Gastrocnemius medialis (tissue), 4 donors: ENCODE results near the gene ZNF710. TPM values are rescaled to one million over a fixed set of nuclear protein-coding genes. Genes with fewer than 3 reads are reported as not detected.
"Not testable (repeated sequence)": the region's sequence is repeated elsewhere in the genome, so short reads cannot be mapped to it uniquely, and the experiment has no call there.

Experiments
- ATAC-seq, 2 donors: fragments of 150-250 bp; one replicate each; pipeline ENCODE4 v1.9.1; 2016
- DNase-seq, 2 donors: peaks; one replicate each; pipeline ENCODE4 v3.0.0-alpha.2; 2019
- H3K27ac ChIP-seq, 4 donors: fragments of 200-600 bp; sonication (generic); 1 replicate in 1 of 4; 2 replicates in 3 of 4; pipeline ENCODE4 v1.5.1; 2016 to 2018; ENCODE audit warnings: mild to moderate bottlenecking in 2 of 4, moderate library complexity in 1 of 4
- H3K27me3 ChIP-seq, 3 donors: fragments of 200-600 bp; sonication (generic) in 2 of 3; 1 replicate in 1 of 3; 2 replicates in 2 of 3; pipeline versions ENCODE4 v1.5.1 to v1.6.0; 2016 to 2019; ENCODE audit warnings: mild to moderate bottlenecking in 1 of 3, moderate library complexity in 1 of 3
- H3K36me3 ChIP-seq, 2 donors: fragments of 200-600 bp; sonication (generic) in 1 of 2; one replicate each; pipeline ENCODE4 v1.5.1; 2017 to 2018
- H3K4me1 ChIP-seq, 2 donors: fragments of 200-600 bp; sonication (generic) in 1 of 2; one replicate each; pipeline ENCODE4 v1.5.1; 2016 to 2017; ENCODE audit warnings: mild to moderate bottlenecking in 2 of 2
- H3K4me3 ChIP-seq, 4 donors: fragments of 200-600 bp; sonication (generic) in 3 of 4; 1 replicate in 1 of 4; 2 replicates in 3 of 4; pipeline ENCODE4 v1.5.1; 2016 to 2019; ENCODE audit warnings: mild to moderate bottlenecking in 2 of 4
- H3K9me3 ChIP-seq, 3 donors: fragments of 200-600 bp; sonication (generic) in 2 of 3; 1 replicate in 1 of 3; 2 replicates in 2 of 3; pipeline ENCODE4 v1.5.1; 2016 to 2019
- CTCF ChIP-seq, 5 experiments: fragments of 450-650 bp in 3 of 5; fragments of 200-600 bp in 2 of 5; sonication (generic) in 2 of 5; IDR thresholded peaks in 4 of 5; conservative IDR thresholded peaks in 1 of 5; 1 replicate in 4 of 5; 2 replicates in 1 of 5; pipeline ENCODE4 v1.5.1; 2016 to 2019; ENCODE audit warnings: antibody characterized with exemption in 5 of 5, mild to moderate bottlenecking in 3 of 5, moderate library complexity in 3 of 5
- POLR2A ChIP-seq, 2 donors: fragments of 450-650 bp; IDR thresholded peaks; one replicate each; pipeline ENCODE4 v1.6.1; 2017; ENCODE audit warnings: antibody characterized with exemption in 2 of 2, mild to moderate bottlenecking in 2 of 2, moderate library complexity in 2 of 2
- in situ Hi-C, 4 donors: fragments of 200-750 bp; cut with MboI; loops; one replicate each; pipeline versions ENCODE4 v1.15.0 to v1.8.0; 2017; ENCODE audit warnings: low sequenced_read_pairs in 4 of 4
- intact Hi-C: fragments of 100-400 bp; cut with DNase I; formaldehyde crosslinking; loops from one replicate; pipeline ENCODE4 v1.15.1; 2023; ENCODE audit warnings: low total_unique reads
- total RNA-seq, 4 donors: library from RNA; depleted of rRNA; stranded (reverse); fragments of >200 nt; gene quantifications; one replicate each; pipeline versions ENCODE4 v1.1.0 to v1.2.3, GENCODE V29; 2016

Gene ZNF710
- total RNA-seq, 4 donors from 2014 or later: 2.6 to 5.4 (median 3.2) TPM

- TF ChIP-seq CTCF (IDR thresholded peaks at IDR 0.05 in 4 of 5, conservative IDR thresholded peaks at IDR 0.05 in 1 of 5) (no peak), POLR2A (IDR thresholded peaks at IDR 0.05) (no peak)
Observed at GRCh38 chr15:89976246-89976600, 24.9 kb upstream of the ZNF710 start.

GRCh38 chr15:89977836-89978235, 23.3 kb upstream of the ZNF710 start:
- DNase-seq, H3K27me3 ChIP-seq, H3K4me3 ChIP-seq, H3K9me3 ChIP-seq, H3K27ac ChIP-seq, intact Hi-C loops, H3K36me3 ChIP-seq, H3K4me1 ChIP-seq, in situ Hi-C loops, ATAC-seq: not testable (repeated sequence)

More at GRCh38 chr15:89976246-89976600, 24.9 kb upstream of the ZNF710 start:
- in situ Hi-C loops (no loop called here), intact Hi-C loops (no loop called here)
- Histone ChIP-seq H3K36me3 (no peaks in the 10 kb centered on the region), H3K4me3 (no peak overlapping the region), H3K4me1 (peaks cover 0 to 7% of the 10 kb centered on the region in 2 donors), H3K27me3 (no peaks in the 10 kb centered on the region), H3K9me3 (no peaks in the 10 kb centered on the region), H3K27ac (no peak overlapping the region)
- DNase-seq (no peak), ATAC-seq (no peak)

- ATAC-seq: no peak
- intact Hi-C loops: no loop called here
- no peak overlapping the region for H3K4me3 ChIP-seq
- no peaks in the 10 kb centered on the region for H3K4me1 ChIP-seq
- H3K36me3 ChIP-seq: no peaks in the 10 kb centered on the region
- in situ Hi-C loops: no loop called here
- H3K9me3 ChIP-seq: no peaks in the 10 kb centered on the region
- H3K27ac ChIP-seq: no peak overlapping the region
- no peak for TF ChIP-seq POLR2A (IDR thresholded peaks at IDR 0.05)
- TF ChIP-seq CTCF (IDR thresholded peaks at IDR 0.05 in 4 of 5, conservative IDR thresholded peaks at IDR 0.05 in 1 of 5): no peak
- DNase-seq: no peak
- H3K27me3 ChIP-seq: no peaks in the 10 kb centered on the region
Observed at GRCh38 chr15:89978914-89979313, 22.2 kb upstream of the ZNF710 start.

- H3K4me1 ChIP-seq: no peaks in the 10 kb centered on the region
- in situ Hi-C loops (no loop called here), intact Hi-C loops (no loop called here)
- ATAC-seq (no peak), DNase-seq (no peak)
- H3K4me3 ChIP-seq: no peak overlapping the region
- H3K27me3 ChIP-seq: no peaks in the 10 kb centered on the region
- no peaks in the 10 kb centered on the region for H3K36me3 ChIP-seq
- no peak overlapping the region for H3K27ac ChIP-seq
- H3K9me3 ChIP-seq: no peaks in the 10 kb centered on the region
- TF ChIP-seq CTCF (IDR thresholded peaks at IDR 0.05 in 4 of 5, conservative IDR thresholded peaks at IDR 0.05 in 1 of 5): no peak
- TF ChIP-seq POLR2A (IDR thresholded peaks at IDR 0.05): no peak
Observed at GRCh38 chr15:89980896-89981295, 20.2 kb upstream of the ZNF710 start.

- no peaks in the 10 kb centered on the region for H3K9me3 ChIP-seq
- TF ChIP-seq POLR2A (IDR thresholded peaks at IDR 0.05) (no peak), CTCF (IDR thresholded peaks at IDR 0.05 in 4 of 5, conservative IDR thresholded peaks at IDR 0.05 in 1 of 5) (no peak)
- H3K4me3 ChIP-seq: no peak overlapping the region
- H3K4me1 ChIP-seq: no peaks in the 10 kb centered on the region
- intact Hi-C loops (no loop called here), in situ Hi-C loops (no loop called here)
- no peaks in the 10 kb centered on the region for H3K36me3 ChIP-seq
- DNase-seq (no peak), ATAC-seq (no peak)
- no peaks in the 10 kb centered on the region for H3K27me3 ChIP-seq
- H3K27ac ChIP-seq: no peak overlapping the region
Observed at GRCh38 chr15:89982315-89983055, 18.6 kb upstream of the ZNF710 start.
